Activated CD4-positive, alpha-beta T cell treated with anti-CD3 and anti-CD28 coated beads for 4 hours (primary cell): ENCODE data around the gene METTL18.

ENCODE experiments used
- DNase-seq, 2 donors: peaks; one replicate each; pipeline ENCODE4 v3.0.0-alpha.2; 2020

METTL18 gene

GRCh38 chr1:169784102-169784501 lies 10.6 kb downstream of the METTL18 start:
- no peak for DNase-seq

- DNase-seq: no peak
Observed at GRCh38 chr1:169782596-169782995, 12.1 kb downstream of the METTL18 start.

GRCh38 chr1:169779970-169780369 lies 14.7 kb downstream of the METTL18 start:
- no peak for DNase-seq

GRCh38 chr1:169779150-169779549 lies 15.6 kb downstream of the METTL18 start:
- no peak for DNase-seq

- DNase-seq: no peak
Observed at GRCh38 chr1:169776440-169776839, 18.3 kb downstream of the METTL18 start.

- no peak for DNase-seq
Observed at GRCh38 chr1:169768161-169768560, 26.5 kb downstream of the METTL18 start.

- no peak for DNase-seq
Observed at GRCh38 chr1:169765580-169766331, 29.0 kb downstream of the METTL18 start.

- no peak for DNase-seq
Observed at GRCh38 chr1:169764919-169765318, 29.8 kb downstream of the METTL18 start.

- DNase-seq: no peak
Observed at GRCh38 chr1:169762699-169763098, 32.0 kb downstream of the METTL18 start.

GRCh38 chr1:169759038-169759437 lies 35.7 kb downstream of the METTL18 start:
- DNase-seq: no peak

GRCh38 chr1:169753549-169753948 lies 41.2 kb downstream of the METTL18 start:
- DNase-seq: no peak

GRCh38 chr1:169750041-169750440 lies 44.7 kb downstream of the METTL18 start:
- DNase-seq: no peak

- DNase-seq: no peak
Observed at GRCh38 chr1:169746550-169746949, 48.2 kb downstream of the METTL18 start.

- no peak for DNase-seq
Observed at GRCh38 chr1:169745015-169745861, 49.5 kb downstream of the METTL18 start.
